Right kidney (tissue), 1 donor: ENCODE data around the gene DEDD2.

Source experiments
- DNase-seq: peaks from one replicate; pipeline ENCODE4 v3.0.0-alpha.2; 2016

Gene DEDD2

DNA sequence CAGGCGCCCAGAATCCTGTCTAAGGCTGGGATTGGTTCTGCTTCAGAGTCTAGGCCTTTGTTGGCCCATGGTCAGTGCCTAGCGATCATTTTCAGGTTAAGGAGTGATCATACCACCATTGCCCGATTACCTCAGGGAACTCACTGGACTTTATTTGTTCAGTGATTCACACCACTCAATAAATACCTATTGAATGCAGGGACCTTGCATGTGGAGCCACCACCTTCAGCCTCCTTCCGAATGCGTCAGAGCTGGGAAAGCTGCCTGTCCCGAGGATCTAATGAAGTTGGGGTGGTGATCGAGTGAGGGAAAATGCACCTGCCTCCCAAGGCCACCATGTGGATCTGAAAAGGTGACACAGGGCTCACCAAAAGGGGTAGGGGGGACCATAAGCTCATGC is 45.2 kb downstream of the DEDD2 start:
- no peak for DNase-seq

DNA sequence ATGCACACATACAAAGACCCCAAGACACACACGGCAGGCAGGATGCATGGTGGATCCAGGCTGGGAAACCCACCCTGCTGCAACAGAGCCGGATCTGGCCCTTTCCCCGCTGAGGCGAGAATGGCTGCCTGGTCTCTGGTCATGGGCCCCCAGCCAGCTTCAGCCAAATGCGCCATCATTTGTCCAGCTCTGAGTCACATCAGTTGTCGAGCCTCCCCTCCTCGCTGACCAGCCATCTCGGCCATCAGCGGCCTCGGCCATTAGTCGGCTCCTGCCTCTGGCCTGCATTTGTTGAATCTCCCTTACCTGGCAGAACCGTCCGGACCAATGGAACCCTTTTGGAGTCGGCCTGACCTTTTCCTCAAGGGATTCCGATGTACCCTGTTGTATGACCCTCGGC is 46.8 kb downstream of the DEDD2 start:
- DNase-seq, result no peak

GRCh38 chr19:42169486-42170413 is 47.7 kb downstream of the DEDD2 start:
- DNase-seq, result no peak

GRCh38 chr19:42168206-42168605 is 49.3 kb downstream of the DEDD2 start:
- no peak for DNase-seq

- DNase-seq, result no peak
Measured at GRCh38 chr19:42166316-42166715, 51.2 kb downstream of the DEDD2 start.

- no peak for DNase-seq
Measured at GRCh38 chr19:42165146-42165545, 52.3 kb downstream of the DEDD2 start.

GRCh38 chr19:42161616-42162263 is 55.7 kb downstream of the DEDD2 start:
- DNase-seq, result no peak

DNA sequence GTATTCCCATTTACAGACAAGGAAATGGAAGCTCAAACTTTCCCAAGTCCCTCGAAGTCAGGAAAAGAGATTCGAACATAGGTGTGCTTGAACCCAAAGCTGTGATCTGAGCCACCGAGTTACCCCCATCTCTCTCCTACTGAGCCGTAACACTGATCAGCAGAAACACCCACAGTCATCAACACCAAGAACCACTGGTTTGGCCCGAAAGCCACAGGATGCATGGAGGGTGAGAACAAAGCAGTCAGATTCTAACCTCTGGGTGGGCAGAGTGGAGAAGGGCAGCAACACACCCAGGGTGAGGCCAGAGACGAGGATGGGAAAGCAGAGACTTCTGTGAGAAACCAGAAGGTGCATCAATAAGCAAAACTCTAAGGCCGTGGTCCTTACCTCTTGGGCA is 57.5 kb downstream of the DEDD2 start:
- DNase-seq, result no peak

DNA sequence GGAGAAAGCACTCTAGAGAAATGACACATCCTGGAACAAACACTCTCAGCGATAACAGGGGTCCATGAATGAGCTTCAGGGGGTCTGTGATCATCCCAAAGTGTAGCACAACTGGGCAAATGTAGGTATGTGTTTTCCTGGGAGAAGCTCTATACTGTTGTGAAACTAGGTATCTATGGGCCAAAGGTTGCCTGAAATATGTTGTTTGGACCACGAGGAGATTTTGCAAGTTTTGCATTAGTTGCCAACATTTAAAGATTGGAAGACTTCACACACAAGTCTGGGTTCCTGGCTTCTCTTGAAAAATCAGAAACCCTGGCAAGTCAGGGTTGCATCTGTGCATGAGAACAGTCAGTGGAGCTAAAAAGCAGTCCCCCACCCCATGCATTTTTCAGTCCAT is 58.6 kb downstream of the DEDD2 start:
- no peak for DNase-seq

DNA sequence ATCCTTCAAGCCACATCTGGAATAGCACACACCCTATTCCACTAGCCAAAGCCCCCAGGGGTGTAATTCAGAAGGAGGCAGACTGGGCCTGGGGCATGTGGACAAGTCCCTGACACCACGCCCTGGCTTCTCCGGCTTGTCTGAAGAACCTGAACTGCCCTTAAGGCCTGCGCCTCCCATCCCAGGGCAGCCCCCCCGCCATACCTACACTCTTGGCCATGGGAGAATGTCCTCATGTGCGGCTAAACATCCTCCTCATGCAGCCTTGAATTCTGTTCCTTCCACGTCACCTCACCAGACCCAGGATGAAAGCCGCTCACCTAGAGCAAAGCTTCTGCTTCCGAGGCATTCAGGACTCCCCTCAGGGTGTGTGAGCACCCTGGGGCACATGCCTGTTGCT is 60.9 kb downstream of the DEDD2 start:
- no peak for DNase-seq

GRCh38 chr19:42155796-42156195 is 61.7 kb downstream of the DEDD2 start:
- DNase-seq, result no peak

DNA sequence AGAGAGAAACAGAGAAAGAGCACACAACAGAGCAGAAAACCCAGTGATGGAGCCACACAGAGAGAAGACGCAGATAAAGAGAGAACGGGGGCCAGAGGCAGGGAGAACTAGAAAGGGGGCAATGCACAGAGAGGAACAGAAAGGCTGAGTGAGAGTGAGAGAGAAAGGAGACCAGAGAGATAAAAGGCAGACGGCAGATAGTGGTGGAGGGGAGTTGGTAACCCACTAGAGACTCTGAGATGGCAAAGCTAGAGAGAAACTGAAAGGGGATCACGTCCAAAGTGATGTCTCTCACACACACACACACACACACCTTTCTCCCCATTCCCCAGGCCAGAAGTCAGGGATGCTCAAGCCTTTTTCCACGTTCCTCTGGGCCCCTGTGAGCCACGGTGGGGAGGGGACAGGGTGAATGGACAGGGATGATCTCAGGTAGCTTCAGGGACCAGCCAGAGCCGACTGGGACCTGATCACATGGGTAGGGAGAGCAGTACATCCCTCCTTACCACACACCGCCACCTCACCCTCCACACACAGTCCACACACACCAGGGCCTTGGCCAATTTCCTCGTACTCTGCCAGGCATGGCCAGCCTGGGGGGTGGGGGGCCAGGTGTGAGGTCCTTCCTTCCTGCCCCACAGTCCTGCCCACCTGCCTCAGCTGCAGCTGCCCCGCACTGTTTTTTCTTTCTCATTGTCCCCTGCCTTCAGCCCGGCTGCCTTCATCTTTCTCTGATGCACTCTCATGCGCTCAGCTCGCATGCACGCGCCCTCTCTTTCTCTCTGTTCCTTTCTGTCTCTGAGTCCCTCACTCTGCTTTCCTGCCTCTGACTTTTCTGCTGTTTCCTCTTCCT is 62.8 kb downstream of the DEDD2 start:
- DNase-seq, result no peak

GRCh38 chr19:42153672-42154433 is 63.6 kb downstream of the DEDD2 start:
- DNase-seq, result no peak

DNA sequence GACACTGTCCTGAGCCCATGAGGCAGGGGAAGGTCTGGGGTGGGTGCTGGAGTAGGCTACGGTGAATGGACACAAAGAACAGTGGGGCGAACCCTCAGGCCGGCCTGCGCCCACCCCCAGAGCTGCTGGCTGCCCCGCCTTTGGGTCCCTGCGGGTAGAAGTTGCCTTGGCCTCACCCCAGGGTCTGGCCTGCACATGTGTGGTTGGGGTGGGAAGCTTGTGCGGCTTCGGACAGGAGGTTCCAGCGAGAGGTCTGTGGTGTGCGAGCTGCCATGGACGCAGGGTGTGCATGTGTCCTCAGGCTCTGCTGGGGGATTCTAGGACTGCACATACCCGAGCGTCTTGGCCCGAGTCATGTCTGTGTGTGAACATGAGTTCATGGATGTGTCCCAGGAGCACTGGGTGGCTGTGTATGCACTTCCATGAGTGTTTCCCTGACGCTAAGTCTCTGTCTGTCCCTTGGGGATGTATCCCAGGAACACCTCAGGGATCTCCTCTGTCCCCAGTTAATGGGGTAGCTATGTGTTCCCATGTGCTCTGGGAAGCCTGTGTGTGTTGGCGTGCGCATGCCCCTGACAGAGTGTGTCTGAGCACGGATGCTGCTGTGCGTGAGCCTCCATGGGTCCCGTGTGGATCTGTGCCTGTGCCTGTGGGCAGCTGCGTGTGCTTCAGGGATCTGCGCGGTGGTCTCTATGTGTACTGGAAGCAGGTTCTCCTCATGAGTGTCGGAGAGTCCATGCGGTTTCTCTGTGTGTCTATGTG is 64.4 kb downstream of the DEDD2 start:
- DNase-seq, result no peak

DNA sequence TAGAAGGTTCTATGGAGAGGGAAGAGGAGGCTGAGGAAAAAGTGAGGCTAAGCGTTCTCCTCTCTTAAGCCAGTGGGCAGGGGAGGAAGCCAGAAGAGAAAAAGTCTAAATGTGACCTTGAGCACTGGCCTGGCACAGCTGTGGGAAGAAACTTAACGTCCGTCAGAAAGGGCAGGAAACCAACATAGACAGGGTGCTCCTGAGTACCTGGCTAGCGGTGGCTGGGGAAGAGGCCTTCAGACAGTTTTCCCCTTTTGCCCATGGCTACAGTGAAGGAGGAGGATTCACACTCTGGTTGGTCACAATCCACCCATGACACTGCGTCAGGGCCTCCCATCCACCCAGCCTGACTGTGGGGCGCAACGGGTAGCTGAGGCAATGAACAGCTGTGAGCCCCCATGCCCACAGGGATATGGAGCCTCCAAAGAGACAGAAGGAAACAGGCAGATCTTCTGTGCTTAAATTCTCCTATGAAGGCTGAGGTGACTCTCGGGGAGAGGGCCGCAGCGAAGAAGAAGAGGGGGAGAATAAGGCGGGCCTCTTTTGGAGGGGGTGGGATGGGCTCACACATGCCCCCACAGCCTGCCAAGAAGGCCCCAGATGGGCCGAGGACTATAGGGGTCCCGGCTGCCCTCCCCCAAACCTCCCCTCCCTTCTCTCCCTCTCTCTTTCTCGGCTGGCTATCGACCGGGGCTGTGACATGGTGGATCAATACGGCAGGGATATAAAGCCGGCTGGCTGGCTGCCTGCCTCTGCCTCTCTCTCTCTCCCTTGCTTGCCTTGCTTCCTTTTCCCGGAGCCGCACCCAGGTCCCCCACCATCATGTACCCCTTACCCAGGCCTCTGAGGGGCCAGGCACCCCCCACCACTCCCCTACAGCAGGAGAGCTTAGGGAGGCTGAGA is 65.4 kb downstream of the DEDD2 start:
- DNase-seq, result no peak

DNA sequence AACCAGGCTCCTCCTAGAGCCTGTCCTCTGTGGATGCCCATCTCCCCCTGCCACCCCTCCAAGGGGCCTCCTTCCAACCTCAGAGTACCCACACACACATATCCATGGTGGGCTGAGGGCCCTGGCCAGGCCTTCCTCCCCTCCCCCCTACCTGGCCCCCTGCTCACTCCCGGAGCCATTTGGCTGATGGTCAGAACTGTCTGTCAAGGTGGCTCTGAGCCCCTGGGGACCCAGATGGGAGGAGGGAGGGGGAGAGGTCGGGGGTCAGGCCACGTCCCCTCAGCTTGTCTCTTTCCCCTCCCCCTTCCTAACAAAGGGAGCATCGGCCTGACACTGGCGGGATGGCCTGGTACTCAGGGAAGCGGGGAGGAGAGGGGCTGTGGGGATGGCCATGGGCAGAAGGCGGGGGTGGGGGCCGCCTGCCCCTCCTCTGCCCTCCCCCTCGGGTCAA is 66.5 kb downstream of the DEDD2 start:
- no peak for DNase-seq

GRCh38 chr19:42150364-42150763 is 67.1 kb downstream of the DEDD2 start:
- no peak for DNase-seq

- DNase-seq, result no peak
Measured at GRCh38 chr19:42149447-42150202, 67.9 kb downstream of the DEDD2 start.
